Measurements from ENCODE around the gene AREL1.

The AREL1 gene

DNA sequence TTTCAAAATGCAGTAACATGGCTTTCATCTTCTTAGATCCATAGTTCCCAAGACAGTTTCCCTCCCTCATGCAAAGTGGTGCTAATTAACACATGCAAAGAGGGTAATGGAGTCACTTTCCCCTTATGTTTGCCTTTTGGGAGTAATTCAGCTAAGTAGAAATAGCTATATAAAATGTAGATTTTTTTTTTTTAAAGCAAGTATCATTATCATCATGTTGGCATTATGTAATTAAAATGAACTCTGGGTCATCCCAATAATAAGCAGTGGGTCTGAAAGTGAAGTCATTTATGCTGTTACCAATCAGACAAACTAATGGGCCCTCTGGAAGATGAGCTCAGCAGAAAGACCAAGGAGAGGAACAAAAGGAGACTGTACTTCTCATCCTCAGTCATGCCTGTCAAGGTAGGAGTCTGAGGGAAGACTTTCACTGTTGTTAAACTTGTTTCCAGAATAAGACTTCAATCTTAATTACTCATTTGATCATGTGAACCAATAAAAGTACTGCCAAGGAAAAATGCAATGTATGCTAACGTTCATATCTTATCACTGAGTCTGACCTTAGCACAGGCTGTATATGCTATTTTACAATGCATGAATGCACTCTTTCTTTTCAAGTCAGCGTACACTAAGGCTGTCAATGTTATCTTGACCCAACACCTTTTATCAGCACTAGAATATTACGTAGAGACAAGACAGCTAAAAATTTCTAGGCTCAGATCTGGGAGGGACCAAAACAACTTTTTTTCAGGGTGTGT is 26.8 kb downstream of the AREL1 start:
- no peak for DNase-seq (ENCODE audit: low read depth in 1 of 2, low spot score in 1 of 2)
- TF ChIP-seq GABPA (IDR thresholded peaks at IDR 0.05; ENCODE audit: low read depth) = no peak
- TF ChIP-seq, protein P1, sequence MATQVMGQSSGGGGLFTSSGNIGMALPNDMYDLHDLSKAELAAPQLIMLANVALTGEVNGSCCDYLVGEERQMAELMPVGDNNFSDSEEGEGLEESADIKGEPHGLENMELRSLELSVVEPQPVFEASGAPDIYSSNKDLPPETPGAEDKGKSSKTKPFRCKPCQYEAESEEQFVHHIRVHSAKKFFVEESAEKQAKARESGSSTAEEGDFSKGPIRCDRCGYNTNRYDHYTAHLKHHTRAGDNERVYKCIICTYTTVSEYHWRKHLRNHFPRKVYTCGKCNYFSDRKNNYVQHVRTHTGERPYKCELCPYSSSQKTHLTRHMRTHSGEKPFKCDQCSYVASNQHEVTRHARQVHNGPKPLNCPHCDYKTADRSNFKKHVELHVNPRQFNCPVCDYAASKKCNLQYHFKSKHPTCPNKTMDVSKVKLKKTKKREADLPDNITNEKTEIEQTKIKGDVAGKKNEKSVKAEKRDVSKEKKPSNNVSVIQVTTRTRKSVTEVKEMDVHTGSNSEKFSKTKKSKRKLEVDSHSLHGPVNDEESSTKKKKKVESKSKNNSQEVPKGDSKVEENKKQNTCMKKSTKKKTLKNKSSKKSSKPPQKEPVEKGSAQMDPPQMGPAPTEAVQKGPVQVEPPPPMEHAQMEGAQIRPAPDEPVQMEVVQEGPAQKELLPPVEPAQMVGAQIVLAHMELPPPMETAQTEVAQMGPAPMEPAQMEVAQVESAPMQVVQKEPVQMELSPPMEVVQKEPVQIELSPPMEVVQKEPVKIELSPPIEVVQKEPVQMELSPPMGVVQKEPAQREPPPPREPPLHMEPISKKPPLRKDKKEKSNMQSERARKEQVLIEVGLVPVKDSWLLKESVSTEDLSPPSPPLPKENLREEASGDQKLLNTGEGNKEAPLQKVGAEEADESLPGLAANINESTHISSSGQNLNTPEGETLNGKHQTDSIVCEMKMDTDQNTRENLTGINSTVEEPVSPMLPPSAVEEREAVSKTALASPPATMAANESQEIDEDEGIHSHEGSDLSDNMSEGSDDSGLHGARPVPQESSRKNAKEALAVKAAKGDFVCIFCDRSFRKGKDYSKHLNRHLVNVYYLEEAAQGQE (IDR thresholded peaks at IDR 0.05; ENCODE audit: insufficient replicate concordance, low read depth) = no peak
- TF ChIP-seq SPI1 (IDR thresholded peaks at IDR 0.05; ENCODE audit: borderline replicate concordance, low read depth) = no peak
- no peak for TF ChIP-seq POLR2AphosphoS5 (IDR thresholded peaks at IDR 0.05; ENCODE audit: low read depth)
- TF ChIP-seq CTCF (IDR thresholded peaks at IDR 0.05; ENCODE audit: insufficient read depth, low read length) = no peak
- no peak overlapping the region for H3K4me3 ChIP-seq (replicated peaks; ENCODE audit: insufficient read depth, low read length)
- no peaks in the 10 kb centered on the region for H3K27me3 ChIP-seq (ENCODE audit: insufficient read depth, poor library complexity, severe bottlenecking)
- peak overlapping the region; percentile 81 for H3K27ac ChIP-seq (replicated peaks)

DNA sequence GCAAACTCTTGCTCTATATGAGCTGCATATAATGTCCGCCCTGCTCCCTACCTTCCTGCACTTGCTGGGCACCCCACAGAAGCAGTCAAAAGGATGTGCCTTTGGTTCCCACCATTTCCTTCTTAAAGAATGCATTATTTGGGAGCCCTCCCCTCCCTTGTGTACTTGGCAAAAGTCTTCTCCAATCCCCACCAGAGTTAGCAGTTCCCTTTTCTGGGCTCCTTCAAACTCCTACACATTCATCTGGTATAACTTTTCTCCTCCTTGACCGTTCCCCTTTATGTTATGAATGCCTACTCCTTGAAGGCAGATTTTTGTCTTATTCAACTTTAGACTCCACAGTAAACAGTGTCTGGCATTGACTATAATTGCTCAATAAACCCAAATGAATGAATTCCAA is 27.8 kb downstream of the AREL1 start:
- peak in 1 of 2 experiments; percentile 68 for DNase-seq (ENCODE audit: low read depth in 1 of 2, low spot score in 1 of 2)
- H3K27ac ChIP-seq (replicated peaks) = peak overlapping the region; percentile 81
- H3K27me3 ChIP-seq (ENCODE audit: insufficient read depth, poor library complexity, severe bottlenecking) = no peaks in the 10 kb centered on the region
- H3K4me3 ChIP-seq (replicated peaks; ENCODE audit: insufficient read depth, low read length) = no peak overlapping the region
- TF ChIP-seq CTCF (IDR thresholded peaks at IDR 0.05; ENCODE audit: insufficient read depth, low read length) (no peak), SPI1 (IDR thresholded peaks at IDR 0.05; ENCODE audit: borderline replicate concordance, low read depth) (peak; percentile 92), POLR2AphosphoS5 (IDR thresholded peaks at IDR 0.05; ENCODE audit: low read depth) (no peak), GABPA (IDR thresholded peaks at IDR 0.05; ENCODE audit: low read depth) (no peak)
- TF ChIP-seq, protein P1 (IDR thresholded peaks at IDR 0.05; ENCODE audit: insufficient replicate concordance, low read depth) = no peak

DNA sequence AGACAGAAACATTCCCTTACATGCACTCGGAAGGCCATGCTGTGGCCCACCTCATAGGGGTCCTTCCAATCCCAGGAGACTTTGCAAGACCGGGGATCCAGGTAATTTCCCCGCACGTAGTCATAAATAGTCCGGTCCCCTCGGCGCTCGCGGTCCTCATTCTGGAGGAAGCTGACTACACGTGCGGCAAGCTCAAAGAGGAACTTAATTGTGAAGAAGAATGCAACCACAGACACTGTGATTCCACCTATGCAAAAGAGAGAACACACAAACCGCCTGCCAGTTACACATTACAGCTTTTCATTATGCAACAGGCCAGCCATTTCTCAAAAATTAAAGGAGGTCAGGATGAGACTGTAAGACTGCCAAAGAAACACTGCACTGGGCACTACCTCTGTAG is 28.4 kb downstream of the AREL1 start:
- peak; percentile 38 to 85 for DNase-seq (ENCODE audit: low read depth in 1 of 2, low spot score in 1 of 2)
- H3K4me3 ChIP-seq (replicated peaks; ENCODE audit: insufficient read depth, low read length) = no peak overlapping the region
- TF ChIP-seq CTCF (IDR thresholded peaks at IDR 0.05; ENCODE audit: insufficient read depth, low read length) = no peak
- TF ChIP-seq POLR2AphosphoS5 (IDR thresholded peaks at IDR 0.05; ENCODE audit: low read depth) = peak; percentile 27; the same call in 1 of the 2 replicates
- TF ChIP-seq GABPA (IDR thresholded peaks at IDR 0.05; ENCODE audit: low read depth) = no peak
- peak; percentile 1; the same call in 1 of the 2 replicates for TF ChIP-seq SPI1 (IDR thresholded peaks at IDR 0.05; ENCODE audit: borderline replicate concordance, low read depth)
- TF ChIP-seq, protein P1 (IDR thresholded peaks at IDR 0.05; ENCODE audit: insufficient replicate concordance, low read depth) = peak; percentile 12
- peak overlapping the region; percentile 81 for H3K27ac ChIP-seq (replicated peaks)
- H3K27me3 ChIP-seq (ENCODE audit: insufficient read depth, poor library complexity, severe bottlenecking) = no peaks in the 10 kb centered on the region
